Measurements from ENCODE around the gene XKR7. TPM values are rescaled to one million over a fixed set of nuclear protein-coding genes. Genes with fewer than 3 reads are reported as not detected.

Gene XKR7
- polyA plus RNA-seq, 1 donor (not counting 4 experiments of a cell fraction or from before 2014, with no cell fraction given) = not detected

GRCh38 chr20:32010666-32011065 is 42.7 kb downstream of the XKR7 start:
- no peaks in the 10 kb centered on the region for H3K79me2 ChIP-seq (ENCODE audit: control insufficient read depth, insufficient read depth, low read length)
- H3K27ac ChIP-seq (ENCODE audit: control insufficient read depth, insufficient read depth, low read length) = no peak overlapping the region
- TF ChIP-seq, protein P1, sequence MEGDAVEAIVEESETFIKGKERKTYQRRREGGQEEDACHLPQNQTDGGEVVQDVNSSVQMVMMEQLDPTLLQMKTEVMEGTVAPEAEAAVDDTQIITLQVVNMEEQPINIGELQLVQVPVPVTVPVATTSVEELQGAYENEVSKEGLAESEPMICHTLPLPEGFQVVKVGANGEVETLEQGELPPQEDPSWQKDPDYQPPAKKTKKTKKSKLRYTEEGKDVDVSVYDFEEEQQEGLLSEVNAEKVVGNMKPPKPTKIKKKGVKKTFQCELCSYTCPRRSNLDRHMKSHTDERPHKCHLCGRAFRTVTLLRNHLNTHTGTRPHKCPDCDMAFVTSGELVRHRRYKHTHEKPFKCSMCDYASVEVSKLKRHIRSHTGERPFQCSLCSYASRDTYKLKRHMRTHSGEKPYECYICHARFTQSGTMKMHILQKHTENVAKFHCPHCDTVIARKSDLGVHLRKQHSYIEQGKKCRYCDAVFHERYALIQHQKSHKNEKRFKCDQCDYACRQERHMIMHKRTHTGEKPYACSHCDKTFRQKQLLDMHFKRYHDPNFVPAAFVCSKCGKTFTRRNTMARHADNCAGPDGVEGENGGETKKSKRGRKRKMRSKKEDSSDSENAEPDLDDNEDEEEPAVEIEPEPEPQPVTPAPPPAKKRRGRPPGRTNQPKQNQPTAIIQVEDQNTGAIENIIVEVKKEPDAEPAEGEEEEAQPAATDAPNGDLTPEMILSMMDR (optimal IDR thresholded peaks at IDR 0.05 in 1 of 3, IDR thresholded peaks at IDR 0.05 in 1 of 3, conservative IDR thresholded peaks at IDR 0.05 in 1 of 3; ENCODE audit: extremely low read depth in 1 of 3, insufficient read depth in 2 of 3, low read length in 3 of 3) = no peak
- no peak for TF ChIP-seq EZH2 (IDR thresholded peaks at IDR 0.05; ENCODE audit: low read length)
- DNase-seq (ENCODE audit: low read depth, low spot score) = no peak
- H2AFZ ChIP-seq (ENCODE audit: control insufficient read depth, low read length) = no peak overlapping the region
- H4K20me1 ChIP-seq (ENCODE audit: control insufficient read depth, extremely low read depth, insufficient read depth, low read length) = no peaks in the 10 kb centered on the region
- no peak overlapping the region for H3K9ac ChIP-seq (ENCODE audit: control insufficient read depth, extremely low read depth, insufficient read depth, low read length)
- H3K4me3 ChIP-seq (ENCODE audit: control insufficient read depth in 2 of 3, extremely low read depth in 1 of 3, insufficient read depth in 2 of 3, low read depth in 1 of 3, low read length in 3 of 3) = no peak overlapping the region
- FAIRE-seq = no peak
- no peaks in the 10 kb centered on the region for H3K36me3 ChIP-seq (ENCODE audit: control insufficient read depth in 2 of 2, extremely low read depth in 1 of 2, insufficient read depth in 2 of 2, low read length in 2 of 2)
- no peaks in the 10 kb centered on the region for H3K9me3 ChIP-seq (ENCODE audit: control insufficient read depth, low read depth, low read length)
- peaks cover 11% of the 10 kb centered on the region for H3K27me3 ChIP-seq (ENCODE audit: control insufficient read depth, extremely low read depth, insufficient read depth, low read length)
- no peak overlapping the region for H3K4me2 ChIP-seq (ENCODE audit: control insufficient read depth, extremely low read depth, insufficient read depth, low read depth, low read length)
- no peaks in the 10 kb centered on the region for H3K4me1 ChIP-seq (ENCODE audit: control insufficient read depth, extremely low read depth, insufficient read depth, low read length)
- no peaks in the 10 kb centered on the region for H3K9me1 ChIP-seq (ENCODE audit: control insufficient read depth, extremely low read depth, insufficient read depth, low read length)
- dilution Hi-C loops (cut with MboI; ENCODE audit: extremely low pct_ligation_motif_present, low sequenced_read_pairs) = no loop called here

GRCh38 chr20:32012159-32012688 is 44.3 kb downstream of the XKR7 start:
- Histone ChIP-seq H3K9me1 (ENCODE audit: control insufficient read depth, extremely low read depth, insufficient read depth, low read length) (no peaks in the 10 kb centered on the region), H3K9ac (ENCODE audit: control insufficient read depth, extremely low read depth, insufficient read depth, low read length) (no peak overlapping the region), H3K4me3 (ENCODE audit: control insufficient read depth in 2 of 3, extremely low read depth in 1 of 3, insufficient read depth in 2 of 3, low read depth in 1 of 3, low read length in 3 of 3) (no peak overlapping the region), H3K79me2 (ENCODE audit: control insufficient read depth, insufficient read depth, low read length) (no peaks in the 10 kb centered on the region), H3K4me2 (ENCODE audit: control insufficient read depth, extremely low read depth, insufficient read depth, low read depth, low read length) (no peak overlapping the region), H2AFZ (ENCODE audit: control insufficient read depth, low read length) (no peak overlapping the region), H3K4me1 (ENCODE audit: control insufficient read depth, extremely low read depth, insufficient read depth, low read length) (no peaks in the 10 kb centered on the region), H4K20me1 (ENCODE audit: control insufficient read depth, extremely low read depth, insufficient read depth, low read length) (no peaks in the 10 kb centered on the region), H3K27me3 (ENCODE audit: control insufficient read depth, extremely low read depth, insufficient read depth, low read length) (peaks cover 19% of the 10 kb centered on the region), H3K9me3 (ENCODE audit: control insufficient read depth, low read depth, low read length) (no peaks in the 10 kb centered on the region), H3K36me3 (ENCODE audit: control insufficient read depth in 2 of 2, extremely low read depth in 1 of 2, insufficient read depth in 2 of 2, low read length in 2 of 2) (no peaks in the 10 kb centered on the region), H3K27ac (ENCODE audit: control insufficient read depth, insufficient read depth, low read length) (no peak overlapping the region)
- TF ChIP-seq, protein P1 (optimal IDR thresholded peaks at IDR 0.05 in 1 of 3, IDR thresholded peaks at IDR 0.05 in 1 of 3, conservative IDR thresholded peaks at IDR 0.05 in 1 of 3; ENCODE audit: extremely low read depth in 1 of 3, insufficient read depth in 2 of 3, low read length in 3 of 3) = no peak
- no peak for TF ChIP-seq EZH2 (IDR thresholded peaks at IDR 0.05; ENCODE audit: low read length)
- dilution Hi-C loops (cut with MboI; ENCODE audit: extremely low pct_ligation_motif_present, low sequenced_read_pairs) = no loop called here
- FAIRE-seq (no peak), DNase-seq (ENCODE audit: low read depth, low spot score) (no peak)

All from keratinocyte (primary cell).